Esophagus squamous epithelium (tissue), 4 donors: ENCODE measurements around the gene RILPL1.

Source experiments
- POLR2A ChIP-seq, 4 donors: fragments of 450-650 bp; IDR thresholded peaks; one replicate each; pipeline ENCODE4 v1.6.1; 2017; ENCODE audit warnings: antibody characterized with exemption in 4 of 4, mild to moderate bottlenecking in 4 of 4, moderate library complexity in 3 of 4
- TF ChIP-seq, protein P1 (sequence below), 6 experiments: fragments of 450-650 bp in 4 of 6; fragments of 200-600 bp in 2 of 6; sonication (generic) in 2 of 6; IDR thresholded peaks; one replicate each; pipeline ENCODE4 v1.5.1; 2016 to 2019; ENCODE audit warnings: antibody characterized with exemption in 6 of 6, mild to moderate bottlenecking in 4 of 6, moderate library complexity in 4 of 6

DNA sequence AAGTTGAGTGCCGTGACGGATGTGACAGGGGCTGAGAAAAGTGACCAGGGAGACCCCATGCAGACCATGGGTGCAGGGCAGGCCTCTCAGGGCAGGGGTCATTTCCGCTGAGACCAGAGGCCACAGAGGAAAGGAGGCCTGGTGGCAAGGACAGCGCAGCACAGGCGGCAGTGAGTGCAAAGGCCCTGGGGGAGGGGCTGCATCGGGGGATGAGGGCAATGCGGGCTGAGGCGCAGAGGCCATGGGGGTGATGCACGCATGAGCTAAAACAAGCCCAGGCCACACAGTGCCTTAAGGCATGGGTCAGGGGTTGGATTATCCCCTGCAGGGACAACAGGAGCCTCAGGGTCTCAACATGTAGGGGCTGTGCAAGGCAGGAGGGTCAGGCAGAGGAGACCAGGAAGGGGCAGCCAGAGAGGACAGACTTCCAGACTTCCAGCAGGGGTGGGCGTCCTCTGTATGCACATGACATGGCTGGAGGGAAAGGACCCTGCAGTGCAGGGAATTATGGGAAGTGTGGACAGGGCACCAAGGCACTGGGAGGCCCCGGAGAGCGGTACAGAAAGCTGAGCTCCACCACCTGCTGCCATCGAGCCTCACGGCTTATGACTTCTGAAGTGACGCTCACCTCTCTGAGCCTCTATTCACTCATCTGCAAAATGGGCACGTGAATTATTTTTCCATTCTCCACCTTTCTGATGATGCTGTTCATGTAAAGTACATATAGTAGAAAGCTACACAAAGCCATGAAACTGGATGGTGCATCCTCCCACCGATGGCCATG, 27.3 kb downstream of the RILPL1 start:
- TF ChIP-seq, protein P1, sequence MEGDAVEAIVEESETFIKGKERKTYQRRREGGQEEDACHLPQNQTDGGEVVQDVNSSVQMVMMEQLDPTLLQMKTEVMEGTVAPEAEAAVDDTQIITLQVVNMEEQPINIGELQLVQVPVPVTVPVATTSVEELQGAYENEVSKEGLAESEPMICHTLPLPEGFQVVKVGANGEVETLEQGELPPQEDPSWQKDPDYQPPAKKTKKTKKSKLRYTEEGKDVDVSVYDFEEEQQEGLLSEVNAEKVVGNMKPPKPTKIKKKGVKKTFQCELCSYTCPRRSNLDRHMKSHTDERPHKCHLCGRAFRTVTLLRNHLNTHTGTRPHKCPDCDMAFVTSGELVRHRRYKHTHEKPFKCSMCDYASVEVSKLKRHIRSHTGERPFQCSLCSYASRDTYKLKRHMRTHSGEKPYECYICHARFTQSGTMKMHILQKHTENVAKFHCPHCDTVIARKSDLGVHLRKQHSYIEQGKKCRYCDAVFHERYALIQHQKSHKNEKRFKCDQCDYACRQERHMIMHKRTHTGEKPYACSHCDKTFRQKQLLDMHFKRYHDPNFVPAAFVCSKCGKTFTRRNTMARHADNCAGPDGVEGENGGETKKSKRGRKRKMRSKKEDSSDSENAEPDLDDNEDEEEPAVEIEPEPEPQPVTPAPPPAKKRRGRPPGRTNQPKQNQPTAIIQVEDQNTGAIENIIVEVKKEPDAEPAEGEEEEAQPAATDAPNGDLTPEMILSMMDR (IDR thresholded peaks at IDR 0.05), result no peak
- TF ChIP-seq POLR2A (IDR thresholded peaks at IDR 0.05), result no peak
